Ascending aorta (tissue), 2 donors: ENCODE data around the gene NXPH2. TPM values are rescaled to one million over a fixed set of nuclear protein-coding genes. Genes with fewer than 3 reads are reported as not detected.
"Not testable (repeated sequence)": the region's sequence is repeated elsewhere in the genome, so short reads cannot be mapped to it uniquely, and the experiment has no call there.

Source experiments
- DNase-seq, 2 donors: peaks; one replicate each; pipeline ENCODE4 v3.0.0-alpha.2; 2019; ENCODE audit warnings: low spot score in 2 of 2
- H3K27ac ChIP-seq, 2 donors: fragments of 200-600 bp; sonication (generic); one replicate each; pipeline ENCODE4 v1.5.1; 2016 to 2017; ENCODE audit warnings: mild to moderate bottlenecking in 1 of 2
- H3K27me3 ChIP-seq: fragments of 200-600 bp; sonication (generic); one replicate; pipeline ENCODE4 v1.5.1; 2017
- H3K36me3 ChIP-seq, 2 donors: fragments of 200-600 bp; sonication (generic); one replicate each; pipeline ENCODE4 v1.5.1; 2016
- H3K4me1 ChIP-seq, 2 donors: fragments of 200-600 bp; sonication (generic); one replicate each; pipeline ENCODE4 v1.5.1; 2016 to 2017; ENCODE audit warnings: mild to moderate bottlenecking in 1 of 2
- H3K4me3 ChIP-seq, 2 donors: fragments of 200-600 bp; sonication (generic); one replicate each; pipeline ENCODE4 v1.5.1; 2016 to 2017; ENCODE audit warnings: mild to moderate bottlenecking in 1 of 2
- H3K9me3 ChIP-seq, 2 donors: fragments of 200-600 bp; sonication (generic); one replicate each; pipeline ENCODE4 v1.5.1; 2016
- intact Hi-C: fragments of 100-400 bp; cut with DNase I; formaldehyde crosslinking; loops from one replicate; pipeline ENCODE4 v1.15.1; 2023
- total RNA-seq: library from RNA; depleted of rRNA; stranded (reverse); fragments of >200 nt; gene quantifications from one replicate; pipeline ENCODE4 v1.1.0, GENCODE V29; 2016
- TF ChIP-seq, protein P1 (sequence below), 3 experiments: fragments of 200-600 bp in 2 of 3; fragments of 450-650 bp in 1 of 3; sonication (generic) in 2 of 3; IDR thresholded peaks; one replicate each; pipeline ENCODE4 v1.5.1; 2016 to 2019; ENCODE audit warnings: antibody characterized with exemption in 3 of 3, mild to moderate bottlenecking in 1 of 3, moderate library complexity in 1 of 3

Gene NXPH2
- total RNA-seq, 1 donor from 2014 or later, result not detected

DNA sequence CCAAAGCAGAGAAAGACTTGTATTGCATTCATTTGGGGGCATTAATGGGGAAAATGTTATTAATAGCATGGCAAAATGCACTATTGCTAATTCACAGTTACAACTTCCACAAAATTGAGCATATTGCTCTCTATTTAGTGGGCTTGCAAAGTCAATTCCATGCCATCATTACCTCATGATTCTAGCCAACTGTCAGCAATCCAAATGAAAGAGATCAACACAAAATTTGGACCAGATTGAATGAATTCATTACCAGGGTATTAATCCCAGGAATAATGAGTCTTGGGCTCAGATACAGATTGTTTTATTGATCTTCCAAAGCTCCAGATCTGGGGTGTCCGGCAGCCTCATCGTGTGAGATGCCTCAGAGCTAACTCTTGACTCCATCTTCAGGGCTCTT is 38.3 kb downstream of the NXPH2 start:
- Histone ChIP-seq H3K27ac (no peak overlapping the region), H3K4me1 (no peaks in the 10 kb centered on the region), H3K27me3 (no peaks in the 10 kb centered on the region), H3K9me3 (no peaks in the 10 kb centered on the region), H3K4me3 (no peak overlapping the region), H3K36me3 (no peaks in the 10 kb centered on the region)
- intact Hi-C loops, result no loop called here
- no peak for DNase-seq
- TF ChIP-seq, protein P1, sequence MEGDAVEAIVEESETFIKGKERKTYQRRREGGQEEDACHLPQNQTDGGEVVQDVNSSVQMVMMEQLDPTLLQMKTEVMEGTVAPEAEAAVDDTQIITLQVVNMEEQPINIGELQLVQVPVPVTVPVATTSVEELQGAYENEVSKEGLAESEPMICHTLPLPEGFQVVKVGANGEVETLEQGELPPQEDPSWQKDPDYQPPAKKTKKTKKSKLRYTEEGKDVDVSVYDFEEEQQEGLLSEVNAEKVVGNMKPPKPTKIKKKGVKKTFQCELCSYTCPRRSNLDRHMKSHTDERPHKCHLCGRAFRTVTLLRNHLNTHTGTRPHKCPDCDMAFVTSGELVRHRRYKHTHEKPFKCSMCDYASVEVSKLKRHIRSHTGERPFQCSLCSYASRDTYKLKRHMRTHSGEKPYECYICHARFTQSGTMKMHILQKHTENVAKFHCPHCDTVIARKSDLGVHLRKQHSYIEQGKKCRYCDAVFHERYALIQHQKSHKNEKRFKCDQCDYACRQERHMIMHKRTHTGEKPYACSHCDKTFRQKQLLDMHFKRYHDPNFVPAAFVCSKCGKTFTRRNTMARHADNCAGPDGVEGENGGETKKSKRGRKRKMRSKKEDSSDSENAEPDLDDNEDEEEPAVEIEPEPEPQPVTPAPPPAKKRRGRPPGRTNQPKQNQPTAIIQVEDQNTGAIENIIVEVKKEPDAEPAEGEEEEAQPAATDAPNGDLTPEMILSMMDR (IDR thresholded peaks at IDR 0.05), result no peak

DNA sequence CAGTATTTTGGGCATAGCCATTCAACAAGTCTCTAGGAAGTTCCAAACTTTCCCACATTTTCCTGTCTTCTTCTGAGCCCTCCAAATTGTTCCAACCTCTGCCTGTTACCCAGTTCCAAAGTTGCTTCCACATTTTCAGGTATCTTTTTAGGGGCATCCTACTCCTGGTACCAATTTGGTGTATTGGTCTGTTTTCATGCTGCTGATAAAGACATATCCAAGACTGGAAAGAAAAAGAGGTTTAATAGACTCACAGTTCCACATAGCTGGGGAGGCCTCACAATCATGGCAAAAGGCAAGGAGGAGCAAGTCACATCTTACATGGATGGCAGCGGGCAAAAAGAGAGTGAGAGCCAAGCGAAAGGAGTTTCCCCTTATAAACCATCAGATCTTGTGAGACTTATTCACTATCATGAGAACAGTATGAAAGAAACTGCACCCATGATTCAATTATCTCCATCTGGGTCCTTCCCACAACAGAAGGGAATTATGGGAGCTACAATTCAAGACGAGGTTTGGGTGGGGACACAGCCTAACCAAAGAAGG is 43.1 kb downstream of the NXPH2 start:
- H3K27ac ChIP-seq, DNase-seq, H3K27me3 ChIP-seq, H3K36me3 ChIP-seq, intact Hi-C loops, H3K9me3 ChIP-seq, H3K4me3 ChIP-seq, H3K4me1 ChIP-seq: not testable (repeated sequence)

- H3K27ac ChIP-seq, result no peak overlapping the region
- no peaks in the 10 kb centered on the region for H3K27me3 ChIP-seq
- intact Hi-C loops, result no loop called here
- H3K9me3 ChIP-seq, result no peaks in the 10 kb centered on the region
- no peaks in the 10 kb centered on the region for H3K36me3 ChIP-seq
- no peak for DNase-seq
- no peaks in the 10 kb centered on the region for H3K4me1 ChIP-seq
- no peak overlapping the region for H3K4me3 ChIP-seq
- TF ChIP-seq, protein P1 (IDR thresholded peaks at IDR 0.05), result no peak
These were observed 47.5 kb downstream of the NXPH2 start for GRCh38 chr2:138732651-138733050.

DNA sequence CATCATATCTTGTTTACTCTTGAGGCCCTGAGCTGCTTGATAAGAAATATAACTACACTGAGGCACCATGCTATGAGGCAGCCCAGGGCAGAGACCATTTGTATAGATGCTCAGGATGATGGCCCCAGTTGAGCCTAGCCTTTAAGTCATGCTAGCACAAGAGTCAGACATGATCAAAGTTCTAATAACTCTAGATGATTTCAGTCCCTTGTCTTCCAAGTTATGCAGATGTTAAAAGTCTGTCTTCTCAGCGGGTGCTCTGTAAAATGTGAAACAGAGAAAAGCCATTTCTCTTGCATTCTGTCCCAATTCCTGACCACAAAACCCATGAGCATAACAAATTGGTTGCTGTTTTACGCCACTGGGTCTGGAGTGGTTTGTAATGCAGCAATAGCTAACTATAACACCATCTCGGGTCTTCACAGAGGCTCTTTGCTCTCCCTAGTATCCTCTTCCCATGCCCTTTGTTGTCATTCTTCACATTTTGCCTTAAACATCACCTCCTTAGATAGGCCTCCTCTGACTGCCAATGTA is 49.6 kb downstream of the NXPH2 start:
- no peak for DNase-seq
- Histone ChIP-seq H3K4me1 (no peaks in the 10 kb centered on the region), H3K36me3 (no peaks in the 10 kb centered on the region), H3K27me3 (no peaks in the 10 kb centered on the region), H3K27ac (no peak overlapping the region), H3K4me3 (no peak overlapping the region), H3K9me3 (no peaks in the 10 kb centered on the region)
- intact Hi-C loops, result no loop called here
- TF ChIP-seq, protein P1 (IDR thresholded peaks at IDR 0.05), result no peak

GRCh38 chr2:138727956-138728355 is 52.2 kb downstream of the NXPH2 start:
- DNase-seq, result no peak
- Histone ChIP-seq H3K27me3 (no peaks in the 10 kb centered on the region), H3K9me3 (no peaks in the 10 kb centered on the region), H3K36me3 (no peaks in the 10 kb centered on the region), H3K4me1 (no peaks in the 10 kb centered on the region), H3K27ac (no peak overlapping the region), H3K4me3 (no peak overlapping the region)
- intact Hi-C loops, result no loop called here
- TF ChIP-seq, protein P1 (IDR thresholded peaks at IDR 0.05), result no peak

DNA sequence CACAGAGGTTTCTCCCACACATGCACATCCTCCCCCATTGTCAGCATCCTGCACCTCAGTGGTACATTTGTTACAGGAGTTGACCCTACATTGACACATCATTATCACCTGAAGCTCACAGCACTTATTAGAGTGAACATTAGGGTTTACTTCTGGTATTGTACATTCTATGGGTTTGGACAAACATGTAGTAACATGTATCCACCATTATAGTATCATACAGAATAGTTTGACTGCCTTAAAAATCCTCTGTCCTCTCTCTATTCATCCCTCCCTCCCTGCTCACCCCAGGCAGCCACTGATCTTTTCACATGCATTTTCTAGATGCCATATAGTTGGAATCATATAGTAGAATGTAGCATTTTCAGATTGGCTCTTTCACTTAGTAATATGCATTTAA is 53.5 kb downstream of the NXPH2 start:
- DNase-seq, result no peak
- no peak overlapping the region for H3K4me3 ChIP-seq
- H3K27me3 ChIP-seq, result no peaks in the 10 kb centered on the region
- H3K27ac ChIP-seq, result no peak overlapping the region
- no peaks in the 10 kb centered on the region for H3K9me3 ChIP-seq
- no peaks in the 10 kb centered on the region for H3K4me1 ChIP-seq
- intact Hi-C loops, result no loop called here
- H3K36me3 ChIP-seq, result no peaks in the 10 kb centered on the region
- TF ChIP-seq, protein P1 (IDR thresholded peaks at IDR 0.05), result no peak
